ENCODE measurements around the gene DUS3L.

GRCh38 chr19:5839065-5840017, 48.4 kb upstream of the DUS3L start, which contains the start of gene FUT6:
- TF ChIP-seq RAD21 (IDR thresholded peaks at IDR 0.05 in 1 of 2, conservative IDR thresholded peaks at IDR 0.05 in 1 of 2; ENCODE audit: low read depth in 2 of 2, low read length in 2 of 2) (no peak), EP300 (IDR thresholded peaks at IDR 0.05; ENCODE audit: borderline replicate concordance in 1 of 2, low read depth in 2 of 2, low read length in 2 of 2) (no peak), CTCF (IDR thresholded peaks at IDR 0.05; ENCODE audit: control extremely low read depth in 1 of 3, insufficient read depth in 1 of 3, low read depth in 1 of 3, low read length in 3 of 3) (no peak), TCF12 (IDR thresholded peaks at IDR 0.05; ENCODE audit: low read depth, low read length) (no peak), SIN3A (conservative IDR thresholded peaks at IDR 0.05 in 1 of 2, IDR thresholded peaks at IDR 0.05 in 1 of 2; ENCODE audit: low read depth in 1 of 2, low read length in 2 of 2) (no peak), CHD2 (IDR thresholded peaks at IDR 0.05; ENCODE audit: low read length) (no peak)
